22Rv1 (cell line): ENCODE results near the gene ATP5F1D.

ENCODE experiments used
- CTCF ChIP-seq: fragments of 450-650 bp; IDR thresholded peaks from 2 replicates; pipeline ENCODE4 v1.5.1; 2017; ENCODE audit warnings: mild to moderate bottlenecking
- ZFX ChIP-seq: fragments of 450-650 bp; IDR thresholded peaks from 2 replicates; pipeline ENCODE4 v1.6.1; 2017; ENCODE audit warnings: antibody characterized with exemption, borderline replicate concordance

GRCh38 chr19:1252821-1253513 is 11.4 kb downstream of the ATP5F1D start:
- TF ChIP-seq CTCF (no peak), ZFX (no peak)
